Small intestine (tissue), 7 donors: ENCODE results near the gene WDR54. TPM values are rescaled to one million over a fixed set of nuclear protein-coding genes. Genes with fewer than 3 reads are reported as not detected.
A peak's percentile ranks its signal among the peaks of the same experiment; 100 is the strongest.

ENCODE experiments used
- DNase-seq, 2 donors: peaks; one replicate each; pipeline versions ENCODE4 v3.0.0 to v3.0.0-alpha.2; 2013
- FAIRE-seq: peaks from 2 replicates; lab custom pipeline; 2012; peaks lifted over from hg19 to GRCh38; lab: Jason Lieb, UNC
- H3K27ac ChIP-seq, 3 donors: one replicate each; pipeline ENCODE4 v1.5.1; 2013; ENCODE audit warnings: low read length in 2 of 3, mild to moderate bottlenecking in 2 of 3, control low read depth in 1 of 3, inconsistent platforms in 1 of 3, low read depth in 1 of 3, moderate library complexity in 1 of 3
- H3K27me3 ChIP-seq, 3 donors: one replicate each; pipeline ENCODE4 v1.6.1; 2013; ENCODE audit warnings: low read length in 3 of 3, inconsistent platforms in 1 of 3; ENCODE audit not compliant: control insufficient read depth in 3 of 3, insufficient read depth in 3 of 3
- H3K36me3 ChIP-seq, 3 donors: one replicate each; pipeline ENCODE4 v1.6.1; 2013; ENCODE audit warnings: low read length in 3 of 3, inconsistent platforms in 1 of 3, low read depth in 1 of 3, mild to moderate bottlenecking in 1 of 3, moderate library complexity in 1 of 3; ENCODE audit not compliant: control insufficient read depth in 3 of 3, insufficient read depth in 2 of 3
- H3K4me1 ChIP-seq, 3 donors: one replicate each; pipeline ENCODE4 v1.6.1; 2013; ENCODE audit warnings: low read length in 2 of 3, inconsistent platforms in 1 of 3, low read depth in 1 of 3, mild to moderate bottlenecking in 1 of 3, moderate library complexity in 1 of 3; ENCODE audit not compliant: control insufficient read depth in 3 of 3, insufficient read depth in 2 of 3
- H3K4me3 ChIP-seq, 3 donors: one replicate each; pipeline ENCODE4 v1.5.1; 2013; ENCODE audit warnings: low read length in 3 of 3, control low read depth in 1 of 3, inconsistent platforms in 1 of 3, low read depth in 1 of 3, mild to moderate bottlenecking in 1 of 3, moderate library complexity in 1 of 3
- H3K9me3 ChIP-seq, 2 donors: one replicate each; pipeline ENCODE4 v1.6.1; 2013; ENCODE audit warnings: low read depth in 1 of 2, low read length in 1 of 2; ENCODE audit not compliant: control insufficient read depth in 2 of 2, insufficient read depth in 1 of 2
- WGBS, 3 donors: extraction: QIAGEN DNeasy Blood & Tissue Kit; methylation state at CpG; one replicate each; pipeline ENCODE4 v1.1.7; 2013; 5-methylcytosine and 5-hydroxymethylcytosine counted together
- polyA plus RNA-seq, 4 donors: library from polyadenylated mRNA; stranded (reverse) in 3 of 4; unstranded in 1 of 4; fragments of 200-250 nt in 3 of 4; fragments of 120-200 nt in 1 of 4; gene quantifications; one replicate each; pipeline versions ENCODE4 v1.2.1 to v1.2.3, GENCODE V29; 2013
- donor health status: healthy with polysubstance abuse.
- donor health status: control.
- donor health status: control.
- donor health status: Bipolar disorder and iron deficiency.
- donor health status: healthy.

The WDR54 gene
- polyA plus RNA-seq, 4 donors = 1.6 to 11.2 (median 6.2) TPM

- 18 to 53% (median 33%) methylated on average over 8 of the region's 8 CpGs for WGBS, 3 donors
- Histone ChIP-seq H3K36me3 (no peaks in the 10 kb centered on the region), H3K4me3 (no peak overlapping the region), H3K27me3 (peaks cover 0 to 32% (median 5%) of the 10 kb centered on the region in 3 donors), H3K27ac (peak overlapping the region in 1 of 3 donors; percentile 53), H3K9me3 (no peaks in the 10 kb centered on the region), H3K4me1 (peaks cover 0 to 33% (median 0%) of the 10 kb centered on the region in 3 donors)
- DNase-seq = peak; percentile 43 to 69
- FAIRE-seq = no peak
Measured at GRCh38 chr2:74413001-74413698, 8.4 kb upstream of the WDR54 start.

DNA sequence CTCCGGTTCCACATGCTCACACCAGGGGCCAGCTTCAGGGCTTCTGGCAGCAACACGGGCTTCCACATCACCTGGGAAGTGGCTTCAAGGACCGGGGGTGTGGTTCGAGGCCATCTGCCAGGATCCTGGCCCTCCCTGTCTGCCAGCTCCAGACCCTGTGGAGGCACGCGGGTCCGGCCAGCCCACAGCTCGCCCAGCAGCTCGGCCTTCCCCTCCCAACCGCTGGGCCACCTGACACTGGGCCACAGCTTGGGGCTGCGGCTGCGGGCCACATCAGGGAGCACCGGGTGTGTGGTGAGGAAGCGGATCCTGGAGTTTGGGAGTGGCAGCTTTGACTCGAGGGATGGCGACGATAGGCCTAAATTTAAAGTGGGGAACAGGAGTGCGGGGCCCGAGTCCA lies 7.1 kb upstream of the WDR54 start:
- Histone ChIP-seq H3K27me3 (peaks cover 0 to 27% (median 5%) of the 10 kb centered on the region in 3 donors), H3K4me3 (peak overlapping the region in 2 of 3 donors; percentile 50 to 58), H3K4me1 (peaks cover 0 to 33% (median 0%) of the 10 kb centered on the region in 3 donors), H3K9me3 (no peaks in the 10 kb centered on the region), H3K27ac (peak overlapping the region in 1 of 3 donors; percentile 5), H3K36me3 (no peaks in the 10 kb centered on the region)
- WGBS, 3 donors = 27 to 45% (median 41%) methylated on average over 17 to 19 of the region's 19 CpGs
- DNase-seq = no peak
- no peak for FAIRE-seq

- peaks cover 0 to 33% (median 0%) of the 10 kb centered on the region in 3 donors for H3K4me1 ChIP-seq
- no peaks in the 10 kb centered on the region for H3K36me3 ChIP-seq
- H3K4me3 ChIP-seq = peak overlapping the region; percentile 41 to 58 (median 50)
- no peaks in the 10 kb centered on the region for H3K9me3 ChIP-seq
- no peak for FAIRE-seq
- H3K27me3 ChIP-seq = peaks cover 0 to 27% (median 5%) of the 10 kb centered on the region in 3 donors
- DNase-seq = peak; percentile 37 to 65
- 8 to 13% (median 13%) methylated on average over 56 to 66 of the region's 66 CpGs for WGBS, 3 donors
- peak overlapping the region in 2 of 3 donors; percentile 57 to 68 for H3K27ac ChIP-seq
Measured at GRCh38 chr2:74414881-74415761, 6.4 kb upstream of the WDR54 start.

- peaks cover 0 to 27% (median 5%) of the 10 kb centered on the region in 3 donors for H3K27me3 ChIP-seq
Measured at GRCh38 chr2:74415762-74416395, 5.7 kb upstream of the WDR54 start.

DNA sequence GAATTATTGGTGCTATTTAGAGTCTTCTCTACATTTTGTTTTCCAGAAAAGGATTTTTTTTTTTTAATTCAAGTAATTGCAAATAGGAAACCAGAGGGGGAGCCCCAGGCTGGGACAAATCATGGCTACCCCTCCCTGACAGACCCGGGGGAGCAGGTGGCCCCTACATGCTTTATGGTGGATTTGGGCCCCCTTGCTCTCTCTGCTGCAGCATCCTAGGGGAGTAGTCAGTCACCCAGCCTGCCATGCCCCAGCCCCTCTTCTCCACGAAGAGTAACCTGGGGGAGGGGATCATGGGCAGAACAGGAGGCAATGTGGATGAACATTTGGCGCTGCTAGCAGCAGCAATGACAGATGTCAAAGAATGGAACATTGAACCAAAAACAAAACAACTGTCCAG lies 4.8 kb upstream of the WDR54 start:
- DNase-seq = no peak
- Histone ChIP-seq H3K36me3 (no peaks in the 10 kb centered on the region), H3K4me3 (no peak overlapping the region), H3K9me3 (no peaks in the 10 kb centered on the region), H3K27ac (no peak overlapping the region), H3K4me1 (peaks cover 0 to 44% (median 0%) of the 10 kb centered on the region in 3 donors), H3K27me3 (peaks cover 0 to 27% (median 5%) of the 10 kb centered on the region in 3 donors)
- FAIRE-seq = no peak
- WGBS, 3 donors = 48 to 57% (median 51%) methylated on average over 3 of the region's 3 CpGs

More at GRCh38 chr2:74415762-74416395, 5.7 kb upstream of the WDR54 start:
- Histone ChIP-seq H3K36me3 (no peaks in the 10 kb centered on the region), H3K27ac (peak overlapping the region in 1 of 3 donors; percentile 68), H3K4me1 (peaks cover 0 to 38% (median 0%) of the 10 kb centered on the region in 3 donors), H3K4me3 (peak overlapping the region in 2 of 3 donors; percentile 50 to 58), H3K9me3 (no peaks in the 10 kb centered on the region)
- WGBS, 3 donors = 57 to 73% (median 62%) methylated on average over 31 to 35 of the region's 35 CpGs
- FAIRE-seq (no peak), DNase-seq (peak in 1 of 2 donors; percentile 57)

DNA sequence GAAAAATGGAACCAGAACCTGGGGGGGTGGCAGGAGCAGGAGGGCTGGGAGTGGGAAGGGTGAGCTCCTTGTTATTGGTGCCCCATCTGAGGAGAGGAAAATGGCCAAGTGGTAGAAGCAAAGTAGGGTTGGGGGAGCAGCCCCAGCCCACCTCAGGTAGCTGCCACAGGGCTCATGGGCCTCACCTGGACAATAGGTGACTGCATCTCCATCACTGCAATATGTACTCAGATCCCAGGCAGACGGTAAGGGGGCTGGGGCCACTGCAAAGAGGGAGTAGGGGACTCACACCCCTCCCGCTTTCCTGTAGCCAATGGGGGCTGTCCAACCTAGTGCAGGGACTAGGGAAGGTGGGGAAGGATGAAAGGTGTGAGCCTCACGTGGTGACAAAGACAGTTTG lies 4.3 kb upstream of the WDR54 start:
- Histone ChIP-seq H3K27me3 (peaks cover 0 to 27% (median 5%) of the 10 kb centered on the region in 3 donors), H3K9me3 (no peaks in the 10 kb centered on the region), H3K4me1 (peaks cover 0 to 48% (median 0%) of the 10 kb centered on the region in 3 donors), H3K36me3 (no peaks in the 10 kb centered on the region), H3K27ac (no peak overlapping the region), H3K4me3 (no peak overlapping the region)
- WGBS, 3 donors = 77 to 82% (median 77%) methylated on average over 3 of the region's 3 CpGs
- FAIRE-seq (no peak), DNase-seq (no peak)

- Histone ChIP-seq H3K27me3 (peaks cover 0 to 27% (median 5%) of the 10 kb centered on the region in 3 donors), H3K27ac (no peak overlapping the region), H3K4me1 (peaks cover 0 to 47% (median 0%) of the 10 kb centered on the region in 3 donors), H3K4me3 (no peak overlapping the region), H3K9me3 (no peaks in the 10 kb centered on the region), H3K36me3 (no peaks in the 10 kb centered on the region)
- FAIRE-seq = no peak
- no peak for DNase-seq
- 83 to 91% (median 88%) methylated on average over 6 of the region's 6 CpGs for WGBS, 3 donors
Measured at GRCh38 chr2:74417763-74418162, 3.8 kb upstream of the WDR54 start.

DNA sequence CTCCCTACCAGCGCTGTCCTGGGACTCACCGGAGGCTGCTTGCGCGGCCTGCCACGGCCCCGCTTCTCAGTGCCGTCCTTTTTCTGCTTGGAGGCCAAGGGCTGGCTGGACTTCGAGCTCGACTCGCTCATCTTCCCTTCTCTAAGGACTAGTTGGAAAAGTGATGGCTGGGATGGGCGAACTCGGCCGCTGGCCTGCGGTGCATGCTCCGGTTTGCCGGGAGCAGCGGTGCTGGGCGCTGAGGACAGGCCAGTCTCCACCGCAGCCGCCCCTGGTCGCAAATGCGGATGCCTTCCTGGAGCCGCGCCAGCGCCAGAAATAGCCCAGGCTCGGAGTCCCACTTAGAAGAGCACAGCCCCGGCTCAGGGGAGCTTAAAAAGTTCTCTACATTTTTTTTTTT lies 3.2 kb upstream of the WDR54 start:
- H3K27me3 ChIP-seq = peaks cover 0 to 27% (median 5%) of the 10 kb centered on the region in 3 donors
- 81 to 91% (median 86%) methylated on average over 27 of the region's 27 CpGs for WGBS, 3 donors
- no peaks in the 10 kb centered on the region for H3K36me3 ChIP-seq
- peaks cover 0 to 47% (median 0%) of the 10 kb centered on the region in 3 donors for H3K4me1 ChIP-seq
- FAIRE-seq (no peak), DNase-seq (no peak)
- no peak overlapping the region for H3K4me3 ChIP-seq
- no peak overlapping the region for H3K27ac ChIP-seq
- H3K9me3 ChIP-seq = no peaks in the 10 kb centered on the region
